Neural progenitor cell (in vitro differentiated cells): ENCODE measurements around the gene PDE7B. TPM values are rescaled to one million over a fixed set of nuclear protein-coding genes. Genes with fewer than 3 reads are reported as not detected.
A peak's percentile ranks its signal among the peaks of the same experiment; 100 is the strongest.

Experiments
- DNase-seq: peaks from one replicate; pipeline ENCODE4 v3.0.0-alpha.2; 2016; ENCODE audit warnings: low spot score
- H2AFZ ChIP-seq: fragments of 200-600 bp; sonication (generic); replicated peaks from 2 replicates; pipeline ENCODE4 v1.6.1; 2016; ENCODE audit warnings: antibody characterized with exemption
- H3F3A ChIP-seq: fragments of 200-600 bp; sonication (generic); 2 replicates; pipeline ENCODE4 v1.6.1; 2016; ENCODE audit warnings: antibody characterized with exemption, low read depth
- H3K27ac ChIP-seq: fragments of 200-600 bp; sonication (generic); 2 replicates; pipeline ENCODE4 v1.5.1; 2016; ENCODE audit warnings: mild to moderate bottlenecking
- H3K27me3 ChIP-seq: fragments of 200-600 bp; sonication (generic); 2 replicates; pipeline ENCODE4 v1.6.1; 2016; ENCODE audit warnings: mild to moderate bottlenecking, moderate library complexity
- H3K36me3 ChIP-seq: fragments of 200-600 bp; sonication (generic); 2 replicates; pipeline ENCODE4 v1.5.1; 2016
- H3K4me1 ChIP-seq: fragments of 200-600 bp; sonication (generic); 2 replicates; pipeline ENCODE4 v1.6.1; 2016; ENCODE audit warnings: mixed run types
- H3K4me2 ChIP-seq: fragments of 200-600 bp; sonication (generic); 2 replicates; pipeline ENCODE4 v1.6.1; 2016
- H3K4me3 ChIP-seq: fragments of 200-600 bp; sonication (generic); 2 replicates; pipeline ENCODE4 v1.5.1; 2016
- H3K79me2 ChIP-seq: fragments of 200-600 bp; sonication (generic); 2 replicates; pipeline ENCODE4 v1.6.1; 2016; ENCODE audit warnings: low read depth
- H3K9ac ChIP-seq: fragments of 200-600 bp; sonication (generic); 2 replicates; pipeline ENCODE4 v1.6.1; 2016
- H3K9me3 ChIP-seq: fragments of 200-600 bp; sonication (generic); 2 replicates; pipeline ENCODE4 v1.5.1; 2016; ENCODE audit warnings: low read depth
- H4K20me1 ChIP-seq: fragments of 200-600 bp; sonication (generic); 2 replicates; pipeline ENCODE4 v1.6.1; 2016; ENCODE audit warnings: low read depth
- H3K27ac Mint-ChIP-seq: 3 replicates; pipeline ENCODE4 v1.8.0; 2021; ENCODE audit warnings: mixed read lengths
- H3K27me3 Mint-ChIP-seq: 2 replicates; pipeline ENCODE4 v1.8.0; 2022; ENCODE audit warnings: low read depth, mild to moderate bottlenecking, inconsistent platforms, moderate library complexity, mixed read lengths; ENCODE audit not compliant: insufficient read depth
- H3K36me3 Mint-ChIP-seq: 3 replicates; pipeline ENCODE4 v1.8.0; 2021; ENCODE audit warnings: mixed read lengths
- H3K4me1 Mint-ChIP-seq: 3 replicates; pipeline ENCODE4 v1.8.0; 2021; ENCODE audit warnings: mixed read lengths
- H3K4me3 Mint-ChIP-seq: 3 replicates; pipeline ENCODE4 v1.8.0; 2021; ENCODE audit warnings: mild to moderate bottlenecking, moderate library complexity, mixed read lengths
- H3K9me3 Mint-ChIP-seq: 3 replicates; pipeline ENCODE4 v1.8.0; 2020; ENCODE audit warnings: mixed read lengths
- CTCF ChIP-seq: fragments of 200-600 bp; sonication (generic); IDR thresholded peaks from 2 replicates; pipeline ENCODE4 v1.5.1; 2017; ENCODE audit warnings: antibody characterized with exemption, mild to moderate bottlenecking
- EZH2 ChIP-seq: fragments of 200-600 bp; sonication (generic); IDR thresholded peaks from 2 replicates; pipeline ENCODE4 v1.6.1; 2017; ENCODE audit warnings: antibody characterized with exemption, mild to moderate bottlenecking, moderate library complexity
- EZH2phosphoT487 ChIP-seq: fragments of 200-600 bp; sonication (generic); IDR thresholded peaks from 2 replicates; pipeline ENCODE4 v1.6.1; 2017; ENCODE audit warnings: antibody characterized with exemption
- total RNA-seq: library from RNA; depleted of rRNA; stranded (reverse); fragments of >200 nt; gene quantifications from 2 replicates; pipeline ENCODE4 v1.2.3, GENCODE V29; 2015; ENCODE audit warnings: low replicate concordance

PDE7B gene
- total RNA-seq, 1 donor from 2014 or later, result 0.04 TPM

GRCh38 chr6:136134268-136134667 lies 282.8 kb downstream of the PDE7B start:
- H3K4me3 Mint-ChIP-seq, result no peak overlapping the region
- no peaks in the 10 kb centered on the region for H3K9me3 Mint-ChIP-seq
- Histone ChIP-seq H3K4me1 (no peaks in the 10 kb centered on the region), H3K79me2 (no peaks in the 10 kb centered on the region), H3F3A (no peaks in the 10 kb centered on the region), H4K20me1 (no peaks in the 10 kb centered on the region), H3K27ac (no peak overlapping the region), H3K9ac (no peak overlapping the region), H3K27me3 (no peaks in the 10 kb centered on the region), H3K4me3 (no peak overlapping the region), H3K36me3 (no peaks in the 10 kb centered on the region), H3K4me2 (no peak overlapping the region), H3K9me3 (no peaks in the 10 kb centered on the region), H2AFZ (peak overlapping the region; percentile 54)
- TF ChIP-seq EZH2phosphoT487 (no peak), CTCF (no peak), EZH2 (no peak)
- no peak overlapping the region for H3K27ac Mint-ChIP-seq
- no peaks in the 10 kb centered on the region for H3K27me3 Mint-ChIP-seq
- no peak for DNase-seq
- H3K4me1 Mint-ChIP-seq, result no peaks in the 10 kb centered on the region
- H3K36me3 Mint-ChIP-seq, result no peaks in the 10 kb centered on the region

- Mint-ChIP-seq H3K4me1 (no peaks in the 10 kb centered on the region), H3K9me3 (no peaks in the 10 kb centered on the region)
- DNase-seq, result no peak
Measured at GRCh38 chr6:136134751-136135150, 283.2 kb downstream of the PDE7B start.

DNA sequence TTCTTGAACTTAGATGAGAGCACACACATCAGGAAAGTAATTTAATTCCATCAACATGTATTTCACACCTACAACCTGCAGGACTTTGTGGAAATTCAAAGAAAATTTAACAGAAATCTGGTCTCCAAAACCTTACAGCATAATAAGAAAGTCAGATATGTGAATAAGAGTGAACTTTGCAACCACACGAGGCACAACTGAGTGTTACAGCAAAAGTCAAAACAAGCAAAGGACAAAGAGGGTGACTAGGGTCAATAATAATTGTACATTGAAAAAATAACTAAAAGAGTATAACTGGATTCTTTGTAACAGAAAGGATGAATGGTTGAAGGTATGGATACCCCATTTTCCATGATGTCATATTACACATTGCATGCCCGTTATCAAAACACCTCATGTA lies 284.8 kb downstream of the PDE7B start:
- Histone ChIP-seq H3K9ac (no peak overlapping the region), H3F3A (no peaks in the 10 kb centered on the region), H4K20me1 (no peaks in the 10 kb centered on the region), H3K4me1 (no peaks in the 10 kb centered on the region), H3K27ac (no peak overlapping the region), H3K4me2 (no peak overlapping the region), H2AFZ (no peak overlapping the region), H3K9me3 (no peaks in the 10 kb centered on the region), H3K36me3 (no peaks in the 10 kb centered on the region), H3K27me3 (no peaks in the 10 kb centered on the region), H3K4me3 (no peak overlapping the region), H3K79me2 (no peaks in the 10 kb centered on the region)
- Mint-ChIP-seq H3K36me3 (no peaks in the 10 kb centered on the region), H3K4me1 (no peaks in the 10 kb centered on the region), H3K4me3 (no peak overlapping the region), H3K27me3 (no peaks in the 10 kb centered on the region), H3K27ac (no peak overlapping the region), H3K9me3 (peaks cover 3% of the 10 kb centered on the region)
- no peak for DNase-seq
- TF ChIP-seq EZH2phosphoT487 (no peak), CTCF (no peak), EZH2 (no peak)

More at GRCh38 chr6:136134751-136135150, 283.2 kb downstream of the PDE7B start:
- H3K4me3 Mint-ChIP-seq, result no peak overlapping the region
- Histone ChIP-seq H3K4me3 (no peak overlapping the region), H3K79me2 (no peaks in the 10 kb centered on the region), H4K20me1 (no peaks in the 10 kb centered on the region), H3K9me3 (no peaks in the 10 kb centered on the region), H3K4me1 (no peaks in the 10 kb centered on the region), H3F3A (no peaks in the 10 kb centered on the region), H2AFZ (no peak overlapping the region), H3K36me3 (no peaks in the 10 kb centered on the region), H3K27me3 (no peaks in the 10 kb centered on the region), H3K27ac (no peak overlapping the region), H3K4me2 (no peak overlapping the region), H3K9ac (no peak overlapping the region)
- no peak overlapping the region for H3K27ac Mint-ChIP-seq
- TF ChIP-seq CTCF, result no peak
- TF ChIP-seq EZH2phosphoT487, result no peak
- TF ChIP-seq EZH2, result no peak
- no peaks in the 10 kb centered on the region for H3K27me3 Mint-ChIP-seq
- H3K36me3 Mint-ChIP-seq, result no peaks in the 10 kb centered on the region
